Vagina (tissue), 2 donors: ENCODE data around the gene GDF11.

ENCODE experiments used
- CTCF ChIP-seq, 3 experiments: fragments of 450-650 bp in 2 of 3; fragments of 200-600 bp in 1 of 3; sonication (generic) in 1 of 3; IDR thresholded peaks; one replicate each; pipeline ENCODE4 v1.5.1; 2017 to 2019; ENCODE audit warnings: antibody characterized with exemption in 3 of 3, mild to moderate bottlenecking in 2 of 3, moderate library complexity in 2 of 3
- POLR2A ChIP-seq, 2 donors: fragments of 450-650 bp; IDR thresholded peaks; one replicate each; pipeline ENCODE4 v1.6.1; 2017; ENCODE audit warnings: antibody characterized with exemption in 2 of 2, mild to moderate bottlenecking in 2 of 2, moderate library complexity in 2 of 2
- POLR2AphosphoS5 ChIP-seq, 2 donors: sonication (generic); formaldehyde crosslinking; IDR thresholded peaks; one replicate each; pipeline ENCODE4 v1.9.0; 2017; ENCODE audit warnings: antibody characterized with exemption in 2 of 2, mild to moderate bottlenecking in 2 of 2, low read depth in 1 of 2; ENCODE audit not compliant: insufficient read depth in 1 of 2

- no peak for TF ChIP-seq CTCF (IDR thresholded peaks at IDR 0.05)
- TF ChIP-seq POLR2A (IDR thresholded peaks at IDR 0.05) = no peak
- no peak for TF ChIP-seq POLR2AphosphoS5 (IDR thresholded peaks at IDR 0.05; ENCODE audit: insufficient read depth in 1 of 2, low read depth in 1 of 2)
These were observed 34.9 kb downstream of the GDF11 start for GRCh38 chr12:55777856-55778255.
